Neural cell (in vitro differentiated cells): Measurements from ENCODE around the gene SPATA33. TPM values are rescaled to one million over a fixed set of nuclear protein-coding genes. Genes with fewer than 3 reads are reported as not detected.

Source experiments
- H2AFZ ChIP-seq: fragments of 200-600, 300-800 bp; sonication (generic), shearing (Covaris generic); 2 replicates; pipeline ENCODE4 v1.6.0; 2014; ENCODE audit warnings: low read depth, mild to moderate bottlenecking, antibody characterized with exemption, low read length, moderate library complexity
- H3F3A ChIP-seq: fragments of 200-600 bp; shearing (Covaris generic); 2 replicates; pipeline ENCODE4 v1.6.1; 2016; ENCODE audit warnings: mild to moderate bottlenecking, moderate library complexity, mixed read lengths, antibody characterized with exemption, low read length; ENCODE audit not compliant: insufficient read depth, poor library complexity, severe bottlenecking
- H3K27ac ChIP-seq: fragments of 200-600, 300-800 bp; sonication (generic), shearing (Covaris generic); 2 replicates; pipeline ENCODE4 v1.5.1; 2014; ENCODE audit warnings: mild to moderate bottlenecking, low read length, moderate library complexity
- H3K27me3 ChIP-seq: fragments of 300-800, 200-600 bp; sonication (generic), shearing (Covaris generic); 2 replicates; pipeline ENCODE4 v1.6.0; 2014; ENCODE audit warnings: mild to moderate bottlenecking, low read depth, low read length, moderate library complexity; ENCODE audit not compliant: insufficient read depth
- H3K36me3 ChIP-seq: fragments of 300-800, 200-600 bp; sonication (generic), shearing (Covaris generic); 2 replicates; pipeline ENCODE4 v1.5.1; 2014; ENCODE audit warnings: mild to moderate bottlenecking, antibody characterized with exemption, low read length, moderate library complexity; ENCODE audit not compliant: insufficient read depth
- H3K4me2 ChIP-seq: fragments of 300-800, 200-600 bp; sonication (generic), shearing (Covaris generic); 2 replicates; pipeline ENCODE4 v1.6.0; 2014; ENCODE audit warnings: mild to moderate bottlenecking, low read length
- H3K4me3 ChIP-seq: fragments of 300-800, 200-600 bp; sonication (generic), shearing (Covaris generic); 2 replicates; pipeline ENCODE4 v1.5.1; 2014; ENCODE audit warnings: mild to moderate bottlenecking, low read length, moderate library complexity
- H3K79me2 ChIP-seq: fragments of 200-600 bp; shearing (Covaris generic); replicated peaks from 2 replicates; pipeline ENCODE4 v1.6.0; 2014; ENCODE audit warnings: mild to moderate bottlenecking, low read length, moderate library complexity; ENCODE audit not compliant: insufficient read depth
- H3K9ac ChIP-seq: fragments of 300-800, 200-600 bp; sonication (generic), shearing (Covaris generic); 2 replicates; pipeline ENCODE4 v1.6.1; 2016; ENCODE audit warnings: mild to moderate bottlenecking, low read length, mixed read lengths
- H3K9me2 ChIP-seq: fragments of 200-600 bp; shearing (Covaris generic); 2 replicates; pipeline ENCODE4 v1.6.1; 2016; ENCODE audit warnings: mild to moderate bottlenecking, low read length, mixed read lengths; ENCODE audit not compliant: insufficient read depth
- H3K9me3 ChIP-seq: fragments of 200-600, 300-800 bp; sonication (generic), shearing (Covaris generic); 2 replicates; pipeline ENCODE4 v1.6.1; 2016; ENCODE audit warnings: mild to moderate bottlenecking, mixed run types, low read length, moderate library complexity, mixed read lengths
- H4K20me1 ChIP-seq: fragments of 200-600 bp; shearing (Covaris generic); 2 replicates; pipeline ENCODE4 v1.6.1; 2016; ENCODE audit warnings: mild to moderate bottlenecking, mixed run types; ENCODE audit not compliant: insufficient read depth
- EP300 ChIP-seq: fragments of 450-650 bp; conservative IDR thresholded peaks from 2 replicates; pipeline ENCODE4 v1.6.1; 2014; ENCODE audit warnings: antibody characterized with exemption, mild to moderate bottlenecking, moderate library complexity; ENCODE audit not compliant: poor library complexity, severe bottlenecking
- EZH2 ChIP-seq: fragments of 200-600, 300-800 bp; shearing (Covaris generic), sonication (generic); IDR thresholded peaks from 2 replicates; pipeline ENCODE4 v1.6.1; 2014; ENCODE audit warnings: antibody characterized with exemption, low read length, borderline replicate concordance, mild to moderate bottlenecking; ENCODE audit not compliant: insufficient read depth, poor library complexity, severe bottlenecking
- MXI1 ChIP-seq: fragments of 450-650 bp; conservative IDR thresholded peaks from 2 replicates; pipeline ENCODE4 v1.6.1; 2014; ENCODE audit warnings: antibody characterized with exemption, mild to moderate bottlenecking; ENCODE audit not compliant: poor library complexity, severe bottlenecking
- POLR2AphosphoS5 ChIP-seq: IDR thresholded peaks from 2 replicates; pipeline ENCODE4 v1.6.1; 2012
- RAD21 ChIP-seq: fragments of 450-650 bp; conservative IDR thresholded peaks from 2 replicates; pipeline ENCODE4 v1.6.1; 2014; ENCODE audit warnings: antibody characterized with exemption, mild to moderate bottlenecking, moderate library complexity
- SMC3 ChIP-seq: fragments of 450-650 bp; conservative IDR thresholded peaks from 2 replicates; pipeline ENCODE4 v1.6.1; 2014; ENCODE audit warnings: antibody characterized with exemption, mild to moderate bottlenecking, moderate library complexity; ENCODE audit not compliant: poor library complexity
- TAF1 ChIP-seq: IDR thresholded peaks from 2 replicates; pipeline ENCODE4 v1.6.1; 2012; ENCODE audit warnings: low read depth
- polyA plus RNA-seq: library from polyadenylated mRNA; depleted of rRNA; stranded (reverse); fragments of >200 nt; gene quantifications from 2 replicates; pipeline ENCODE4 v1.2.3, GENCODE V29; 2014
- TF ChIP-seq, protein P1 (sequence below): fragments of 450-650 bp; IDR thresholded peaks from 2 replicates; pipeline ENCODE4 v1.5.1; 2014; ENCODE audit warnings: antibody characterized with exemption, mild to moderate bottlenecking, moderate library complexity; ENCODE audit not compliant: poor library complexity, severe bottlenecking
- TF ChIP-seq, protein P2 (sequence below): IDR thresholded peaks from 2 replicates; pipeline ENCODE4 v1.6.1; 2012; ENCODE audit warnings: borderline replicate concordance

SPATA33 gene
- polyA plus RNA-seq, 1 donor from 2014 or later, result 16.0 TPM

DNA sequence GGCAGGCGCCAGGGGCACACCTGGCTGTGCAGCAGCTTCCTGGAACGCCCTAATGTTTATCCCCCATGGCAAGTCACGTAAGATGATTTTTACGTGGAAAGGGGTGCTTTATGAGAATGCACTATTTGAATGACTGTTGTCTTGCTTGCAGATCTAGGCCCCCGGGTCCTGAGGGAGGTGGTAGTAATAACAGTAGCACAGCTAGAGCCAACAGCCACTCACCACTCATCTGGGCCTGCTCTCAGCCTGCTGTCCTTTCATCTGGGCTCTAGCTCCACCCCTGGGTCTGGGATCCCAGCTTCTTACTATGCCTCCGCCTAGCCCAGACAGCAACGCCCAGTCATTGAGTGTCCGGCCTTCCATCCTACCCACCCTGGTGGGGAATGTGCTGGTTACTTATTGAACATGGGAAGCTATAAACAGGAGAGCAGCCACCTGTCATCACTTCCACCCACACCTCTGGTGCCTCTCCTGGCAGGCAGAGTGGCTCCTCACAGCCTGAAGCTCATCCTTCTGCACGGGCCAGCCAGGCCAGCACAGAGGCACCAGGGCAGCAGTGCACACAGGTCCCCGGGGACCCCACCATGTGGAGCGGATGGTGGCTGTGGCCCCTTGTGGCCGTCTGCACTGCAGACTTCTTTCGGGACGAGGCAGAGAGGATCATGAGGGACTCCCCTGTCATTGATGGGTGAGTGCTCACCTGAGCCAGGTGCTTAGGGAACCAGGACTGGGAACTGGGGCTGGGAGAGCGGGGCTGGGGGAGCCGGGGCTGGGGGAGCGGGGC is 27.6 kb upstream of the SPATA33 start:
- H3K27ac ChIP-seq, result no peak overlapping the region
- TF ChIP-seq EZH2 (no peak), RAD21 (no peak), POLR2AphosphoS5 (no peak), EP300 (no peak), SMC3 (no peak), TAF1 (no peak), MXI1 (no peak)
- TF ChIP-seq, protein P1, sequence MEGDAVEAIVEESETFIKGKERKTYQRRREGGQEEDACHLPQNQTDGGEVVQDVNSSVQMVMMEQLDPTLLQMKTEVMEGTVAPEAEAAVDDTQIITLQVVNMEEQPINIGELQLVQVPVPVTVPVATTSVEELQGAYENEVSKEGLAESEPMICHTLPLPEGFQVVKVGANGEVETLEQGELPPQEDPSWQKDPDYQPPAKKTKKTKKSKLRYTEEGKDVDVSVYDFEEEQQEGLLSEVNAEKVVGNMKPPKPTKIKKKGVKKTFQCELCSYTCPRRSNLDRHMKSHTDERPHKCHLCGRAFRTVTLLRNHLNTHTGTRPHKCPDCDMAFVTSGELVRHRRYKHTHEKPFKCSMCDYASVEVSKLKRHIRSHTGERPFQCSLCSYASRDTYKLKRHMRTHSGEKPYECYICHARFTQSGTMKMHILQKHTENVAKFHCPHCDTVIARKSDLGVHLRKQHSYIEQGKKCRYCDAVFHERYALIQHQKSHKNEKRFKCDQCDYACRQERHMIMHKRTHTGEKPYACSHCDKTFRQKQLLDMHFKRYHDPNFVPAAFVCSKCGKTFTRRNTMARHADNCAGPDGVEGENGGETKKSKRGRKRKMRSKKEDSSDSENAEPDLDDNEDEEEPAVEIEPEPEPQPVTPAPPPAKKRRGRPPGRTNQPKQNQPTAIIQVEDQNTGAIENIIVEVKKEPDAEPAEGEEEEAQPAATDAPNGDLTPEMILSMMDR, result no peak
- TF ChIP-seq, protein P2, sequence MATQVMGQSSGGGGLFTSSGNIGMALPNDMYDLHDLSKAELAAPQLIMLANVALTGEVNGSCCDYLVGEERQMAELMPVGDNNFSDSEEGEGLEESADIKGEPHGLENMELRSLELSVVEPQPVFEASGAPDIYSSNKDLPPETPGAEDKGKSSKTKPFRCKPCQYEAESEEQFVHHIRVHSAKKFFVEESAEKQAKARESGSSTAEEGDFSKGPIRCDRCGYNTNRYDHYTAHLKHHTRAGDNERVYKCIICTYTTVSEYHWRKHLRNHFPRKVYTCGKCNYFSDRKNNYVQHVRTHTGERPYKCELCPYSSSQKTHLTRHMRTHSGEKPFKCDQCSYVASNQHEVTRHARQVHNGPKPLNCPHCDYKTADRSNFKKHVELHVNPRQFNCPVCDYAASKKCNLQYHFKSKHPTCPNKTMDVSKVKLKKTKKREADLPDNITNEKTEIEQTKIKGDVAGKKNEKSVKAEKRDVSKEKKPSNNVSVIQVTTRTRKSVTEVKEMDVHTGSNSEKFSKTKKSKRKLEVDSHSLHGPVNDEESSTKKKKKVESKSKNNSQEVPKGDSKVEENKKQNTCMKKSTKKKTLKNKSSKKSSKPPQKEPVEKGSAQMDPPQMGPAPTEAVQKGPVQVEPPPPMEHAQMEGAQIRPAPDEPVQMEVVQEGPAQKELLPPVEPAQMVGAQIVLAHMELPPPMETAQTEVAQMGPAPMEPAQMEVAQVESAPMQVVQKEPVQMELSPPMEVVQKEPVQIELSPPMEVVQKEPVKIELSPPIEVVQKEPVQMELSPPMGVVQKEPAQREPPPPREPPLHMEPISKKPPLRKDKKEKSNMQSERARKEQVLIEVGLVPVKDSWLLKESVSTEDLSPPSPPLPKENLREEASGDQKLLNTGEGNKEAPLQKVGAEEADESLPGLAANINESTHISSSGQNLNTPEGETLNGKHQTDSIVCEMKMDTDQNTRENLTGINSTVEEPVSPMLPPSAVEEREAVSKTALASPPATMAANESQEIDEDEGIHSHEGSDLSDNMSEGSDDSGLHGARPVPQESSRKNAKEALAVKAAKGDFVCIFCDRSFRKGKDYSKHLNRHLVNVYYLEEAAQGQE, result no peak
- H2AFZ ChIP-seq, result no peak overlapping the region

DNA sequence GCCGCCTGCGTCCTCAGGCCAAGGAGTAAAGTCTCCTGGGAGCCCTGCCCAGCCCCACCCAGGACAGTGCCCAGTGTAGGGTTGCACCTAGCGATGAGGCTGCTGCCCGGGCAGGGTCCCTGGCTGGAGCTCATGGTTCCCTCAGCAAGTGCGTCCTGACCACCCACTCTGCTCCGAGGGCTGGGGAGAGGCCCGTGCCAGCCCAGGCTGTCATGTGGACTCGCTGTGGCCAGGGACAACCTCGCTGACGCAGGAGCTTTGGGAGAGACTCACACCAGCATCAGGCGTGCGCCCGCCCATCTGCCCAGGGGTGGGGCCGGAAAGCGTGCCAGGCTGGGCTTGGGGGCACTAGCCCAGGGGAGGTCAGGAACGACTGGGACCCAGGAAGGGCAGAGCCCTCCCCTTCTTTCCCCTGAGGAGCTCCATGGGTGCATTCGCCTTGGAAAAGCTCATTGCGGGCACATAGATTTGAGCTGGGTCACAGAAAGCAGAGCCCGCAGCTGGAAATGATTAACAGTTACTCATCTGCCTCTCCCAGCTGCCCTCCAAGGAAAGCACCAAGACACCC is 24.5 kb upstream of the SPATA33 start:
- H2AFZ ChIP-seq, result no peak overlapping the region

More for the DNA sequence above, 27.6 kb upstream of the SPATA33 start:
- Histone ChIP-seq H3K27me3 (peaks cover 4% of the 10 kb centered on the region), H3K4me3 (no peak overlapping the region), H4K20me1 (no peaks in the 10 kb centered on the region), H3K4me2 (no peak overlapping the region), H3K9me3 (no peaks in the 10 kb centered on the region), H3K79me2 (no peaks in the 10 kb centered on the region), H3K9ac (no peak overlapping the region), H3K36me3 (no peaks in the 10 kb centered on the region), H3F3A (no peaks in the 10 kb centered on the region), H3K9me2 (no peaks in the 10 kb centered on the region)

More for the DNA sequence above, 24.5 kb upstream of the SPATA33 start:
- H3K4me3 ChIP-seq, result no peak overlapping the region
- no peaks in the 10 kb centered on the region for H3K9me3 ChIP-seq
- no peaks in the 10 kb centered on the region for H3F3A ChIP-seq
- no peak overlapping the region for H3K27ac ChIP-seq
- no peaks in the 10 kb centered on the region for H4K20me1 ChIP-seq
- H3K79me2 ChIP-seq, result no peaks in the 10 kb centered on the region
- H3K27me3 ChIP-seq, result peaks cover 4% of the 10 kb centered on the region
- TF ChIP-seq SMC3 (no peak), EZH2 (no peak), MXI1 (no peak), POLR2AphosphoS5 (no peak), TAF1 (no peak), RAD21 (no peak), EP300 (no peak)
- TF ChIP-seq, protein P2, result no peak
- TF ChIP-seq, protein P1, result no peak
- no peaks in the 10 kb centered on the region for H3K36me3 ChIP-seq
- H3K9ac ChIP-seq, result no peak overlapping the region
- no peaks in the 10 kb centered on the region for H3K9me2 ChIP-seq
- H3K4me2 ChIP-seq, result no peak overlapping the region
